Muscle of leg (tissue), 11 donors: ENCODE results near the gene APOBEC3H. TPM values are rescaled to one million over a fixed set of nuclear protein-coding genes. Genes with fewer than 3 reads are reported as not detected.

ENCODE experiments used
- DNase-seq: peaks from one replicate; pipeline ENCODE4 v3.0.0; 2013
- H3K27ac ChIP-seq: one replicate; pipeline ENCODE4 v1.5.1; 2013; ENCODE audit warnings: mild to moderate bottlenecking, low read length, control low read depth
- H3K27me3 ChIP-seq: one replicate; pipeline ENCODE4 v1.6.1; 2013; ENCODE audit warnings: low read length; ENCODE audit not compliant: control insufficient read depth, insufficient read depth
- H3K36me3 ChIP-seq: one replicate; pipeline ENCODE4 v1.6.1; 2013; ENCODE audit warnings: low read length; ENCODE audit not compliant: control insufficient read depth, insufficient read depth
- H3K4me1 ChIP-seq: one replicate; pipeline ENCODE4 v1.6.1; 2013; ENCODE audit warnings: low read length; ENCODE audit not compliant: control insufficient read depth, insufficient read depth
- H3K4me3 ChIP-seq: one replicate; pipeline ENCODE4 v1.5.1; 2013; ENCODE audit warnings: low read length, control low read depth
- H3K9me3 ChIP-seq: replicated peaks from 2 replicates; pipeline ENCODE4 v1.6.1; 2013; ENCODE audit warnings: low read depth, low read length; ENCODE audit not compliant: control insufficient read depth
- WGBS: methylation state at CpG from one replicate; pipeline ENCODE4 v1.1.5; 2013; ENCODE audit warnings: missing lambda C conversion rate; ENCODE audit not compliant: insufficient coverage; 5-methylcytosine and 5-hydroxymethylcytosine counted together
- polyA plus RNA-seq, 8 donors: library from polyadenylated mRNA; unstranded; fragments of 120-200 nt; gene quantifications; one replicate each; pipeline versions ENCODE4 v1.2.1 to v1.2.3, GENCODE V29; 2013; ENCODE audit warnings: inconsistent platforms in 1 of 8, low replicate concordance in 1 of 8; ENCODE audit not compliant: insufficient read length in 8 of 8, insufficient read depth in 1 of 8
- total RNA-seq: library from RNA; stranded (reverse); fragments of 120-200 nt; gene quantifications from one replicate; pipeline ENCODE4 v1.2.4, GENCODE V29; 2013

APOBEC3H gene
- total and polyA plus RNA-seq, 9 donors, result 0.16 TPM; not detected in 8

- Histone ChIP-seq H3K4me1 (peaks cover 23% of the 10 kb centered on the region), H3K27ac (no peak overlapping the region), H3K4me3 (no peak overlapping the region), H3K27me3 (no peaks in the 10 kb centered on the region), H3K9me3 (no peaks in the 10 kb centered on the region), H3K36me3 (peaks cover 5% of the 10 kb centered on the region)
- peak; percentile 7 for DNase-seq
- WGBS, result 71% methylated on average over 1 of the region's 5 CpGs
Measured at GRCh38 chr22:39147335-39148025, 50.4 kb downstream of the APOBEC3H start.

GRCh38 chr22:39148026-39148726, 51.1 kb downstream of the APOBEC3H start:
- Histone ChIP-seq H3K9me3 (no peaks in the 10 kb centered on the region), H3K36me3 (peaks cover 5% of the 10 kb centered on the region), H3K4me3 (no peak overlapping the region), H3K27me3 (peaks cover 1% of the 10 kb centered on the region), H3K27ac (no peak overlapping the region), H3K4me1 (peaks cover 27% of the 10 kb centered on the region)
- peak; percentile 3 for DNase-seq
- 100% methylated on average over 2 of the region's 16 CpGs for WGBS

- 71% methylated on average over 1 of the region's 9 CpGs for WGBS
- H3K9me3 ChIP-seq, result no peaks in the 10 kb centered on the region
- no peak overlapping the region for H3K27ac ChIP-seq
- peaks cover 8% of the 10 kb centered on the region for H3K27me3 ChIP-seq
- no peak overlapping the region for H3K4me3 ChIP-seq
- peaks cover 5% of the 10 kb centered on the region for H3K36me3 ChIP-seq
- peaks cover 30% of the 10 kb centered on the region for H3K4me1 ChIP-seq
- DNase-seq, result peak; percentile 22
Measured at GRCh38 chr22:39148727-39149535, 51.9 kb downstream of the APOBEC3H start.

GRCh38 chr22:39149915-39150847, 53.1 kb downstream of the APOBEC3H start:
- Histone ChIP-seq H3K4me1 (peaks cover 19% of the 10 kb centered on the region), H3K27ac (no peak overlapping the region), H3K4me3 (no peak overlapping the region), H3K9me3 (no peaks in the 10 kb centered on the region), H3K27me3 (peaks cover 11% of the 10 kb centered on the region), H3K36me3 (peaks cover 5% of the 10 kb centered on the region)
- no peak for DNase-seq
- 58% methylated on average over 13 of the region's 16 CpGs for WGBS

GRCh38 chr22:39150848-39151215, 53.8 kb downstream of the APOBEC3H start:
- DNase-seq, result peak; percentile 10
- Histone ChIP-seq H3K9me3 (no peaks in the 10 kb centered on the region), H3K4me1 (peaks cover 18% of the 10 kb centered on the region), H3K4me3 (no peak overlapping the region), H3K36me3 (peaks cover 5% of the 10 kb centered on the region), H3K27ac (no peak overlapping the region), H3K27me3 (peaks cover 16% of the 10 kb centered on the region)
- 60% methylated on average over 1 of the region's 6 CpGs for WGBS

- H3K4me3 ChIP-seq, result peak overlapping the region; percentile 47
- 40% methylated on average over 4 of the region's 16 CpGs for WGBS
- DNase-seq, result peak; percentile 29
- H3K27ac ChIP-seq, result no peak overlapping the region
- peaks cover 20% of the 10 kb centered on the region for H3K27me3 ChIP-seq
- H3K4me1 ChIP-seq, result peaks cover 12% of the 10 kb centered on the region
- no peaks in the 10 kb centered on the region for H3K9me3 ChIP-seq
- peaks cover 5% of the 10 kb centered on the region for H3K36me3 ChIP-seq
Measured at GRCh38 chr22:39151329-39151975, 54.4 kb downstream of the APOBEC3H start.

- Histone ChIP-seq H3K36me3 (peaks cover 5% of the 10 kb centered on the region), H3K9me3 (no peaks in the 10 kb centered on the region), H3K27ac (peak overlapping the region; percentile 23), H3K4me1 (peaks cover 12% of the 10 kb centered on the region), H3K4me3 (peak overlapping the region; percentile 47), H3K27me3 (peaks cover 23% of the 10 kb centered on the region)
- WGBS, result 7% methylated on average over 44 of the region's 44 CpGs
- DNase-seq, result peak; percentile 29
Measured at GRCh38 chr22:39152024-39152510, 55.0 kb downstream of the APOBEC3H start.

- H3K4me3 ChIP-seq, result peak within 1 kb of the TSS; percentile 51
- DNase-seq, result peak; percentile 94
- peaks cover 12% of the 10 kb centered on the region for H3K4me1 ChIP-seq
- under 1% methylated on average over 97 of the region's 98 CpGs for WGBS
- no peaks in the 10 kb centered on the region for H3K9me3 ChIP-seq
- peaks cover 5% of the 10 kb centered on the region for H3K36me3 ChIP-seq
- H3K27me3 ChIP-seq, result peaks cover 26% of the 10 kb centered on the region
- peak within 1 kb of the TSS; percentile 67 for H3K27ac ChIP-seq
Measured at GRCh38 chr22:39152511-39153219, 55.6 kb downstream of the APOBEC3H start, which contains the start of gene CBX7. CBX7 (minus strand) TSS chr22:39152680; CDS start chr22:39152444, 236 bp downstream.
